HCT116 (cell line): ENCODE data around the gene AK4.

Experiments used
- CBX3 ChIP-seq: IDR thresholded peaks from 2 replicates; pipeline ENCODE4 v1.6.1; 2012; ENCODE audit warnings: low read depth
- CEBPB ChIP-seq: IDR thresholded peaks from 2 replicates; pipeline ENCODE4 v1.6.1; 2012; ENCODE audit warnings: low read depth
- EGR1 ChIP-seq: IDR thresholded peaks from 2 replicates; pipeline ENCODE4 v1.6.1; 2012; ENCODE audit warnings: low read depth
- EZH2 ChIP-seq: fragments of 200-600 bp; sonication (generic); IDR thresholded peaks from 2 replicates; pipeline ENCODE4 v1.6.1; 2017; ENCODE audit warnings: antibody characterized with exemption, mixed run types
- EZH2phosphoT487 ChIP-seq: fragments of 200-600 bp; IDR thresholded peaks from 2 replicates; pipeline ENCODE4 v1.6.1; 2018; ENCODE audit warnings: antibody characterized with exemption, borderline replicate concordance
- FOSL1 ChIP-seq: IDR thresholded peaks from 2 replicates; pipeline ENCODE4 v1.6.1; 2012; ENCODE audit warnings: low read depth
- POLR2A ChIP-seq: IDR thresholded peaks from 2 replicates; pipeline ENCODE4 v1.7.0; 2011; ENCODE audit warnings: borderline replicate concordance; ENCODE audit not compliant: insufficient read depth, insufficient read length; ENCODE audit errors: extremely low read depth
- POLR2AphosphoS5 ChIP-seq: IDR thresholded peaks from 2 replicates; pipeline ENCODE4 v1.6.1; 2011; ENCODE audit warnings: mild to moderate bottlenecking, low read depth, low read length, moderate library complexity
- SP1 ChIP-seq: IDR thresholded peaks from 2 replicates; pipeline ENCODE4 v1.6.1; 2012; ENCODE audit warnings: low read depth
- SRF ChIP-seq: IDR thresholded peaks from 2 replicates; pipeline ENCODE4 v1.6.1; 2012; ENCODE audit warnings: low read depth
- YY1 ChIP-seq: IDR thresholded peaks from 2 replicates; pipeline ENCODE4 v1.6.1; 2011; ENCODE audit warnings: low read length, low read depth, moderate library complexity, mild to moderate bottlenecking; ENCODE audit not compliant: insufficient replicate concordance; ENCODE audit errors: extremely low read depth
- TF ChIP-seq, protein P1 (sequence below), 3 experiments: fragments of 200-600 bp in 1 of 3; sonication (generic) in 1 of 3; IDR thresholded peaks in 2 of 3; conservative IDR thresholded peaks in 1 of 3; 2 replicates each; pipeline ENCODE4 v1.5.1; 2012 to 2017; ENCODE audit warnings: low read depth in 2 of 3, low read length in 2 of 3, antibody characterized with exemption in 1 of 3, borderline replicate concordance in 1 of 3, control low read depth in 1 of 3, mild to moderate bottlenecking in 1 of 3, mixed read lengths in 1 of 3, mixed run types in 1 of 3, moderate library complexity in 1 of 3; ENCODE audit not compliant: insufficient read depth in 1 of 3

DNA sequence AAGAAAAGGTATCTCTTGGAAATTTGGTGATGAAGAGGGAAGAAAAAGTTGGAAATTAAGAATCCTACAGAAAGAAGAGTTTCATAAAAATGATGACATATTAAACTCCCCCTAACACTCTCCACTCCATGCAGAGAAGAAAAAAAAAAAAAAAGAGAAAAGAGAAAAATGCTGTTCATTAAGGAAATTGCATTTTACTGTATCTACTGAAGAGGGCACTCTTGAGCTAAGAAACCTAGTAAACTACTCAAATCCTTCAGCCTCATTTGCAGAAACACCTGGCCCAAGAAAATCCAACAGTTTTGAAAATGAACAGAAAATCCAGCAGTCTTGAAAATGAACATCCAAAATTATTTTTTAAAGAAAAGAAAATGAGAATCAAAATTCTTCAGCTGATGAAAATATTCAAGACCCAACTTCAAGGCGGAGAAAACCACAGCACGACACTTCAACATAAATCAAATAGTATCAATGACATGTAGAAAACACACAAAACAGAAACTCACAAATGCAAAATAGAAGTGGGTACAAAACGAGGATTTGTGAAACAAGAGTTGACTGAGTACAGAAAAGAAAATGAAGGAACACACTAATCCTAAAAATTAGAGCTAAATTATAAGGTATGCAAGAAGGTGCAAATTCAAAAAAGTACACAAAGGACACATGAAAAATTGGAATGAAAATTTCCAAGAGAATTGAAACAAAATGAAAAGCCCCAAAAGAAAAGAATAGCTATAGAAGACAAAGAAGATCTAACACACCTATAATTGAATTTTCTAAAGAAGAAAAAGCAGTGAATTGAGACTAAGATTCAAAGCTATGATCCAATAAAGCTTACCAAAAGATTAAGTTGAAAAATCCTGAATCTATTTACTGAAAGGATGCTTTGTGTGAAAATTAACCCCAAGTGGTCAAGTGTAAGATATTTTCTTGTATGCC lies 88.1 kb downstream of the AK4 start:
- no peak for TF ChIP-seq POLR2AphosphoS5
- TF ChIP-seq SRF, result no peak
- no peak for TF ChIP-seq CEBPB
- TF ChIP-seq EGR1, result no peak
- TF ChIP-seq EZH2phosphoT487, result no peak
- no peak for TF ChIP-seq POLR2A
- TF ChIP-seq, protein P1, sequence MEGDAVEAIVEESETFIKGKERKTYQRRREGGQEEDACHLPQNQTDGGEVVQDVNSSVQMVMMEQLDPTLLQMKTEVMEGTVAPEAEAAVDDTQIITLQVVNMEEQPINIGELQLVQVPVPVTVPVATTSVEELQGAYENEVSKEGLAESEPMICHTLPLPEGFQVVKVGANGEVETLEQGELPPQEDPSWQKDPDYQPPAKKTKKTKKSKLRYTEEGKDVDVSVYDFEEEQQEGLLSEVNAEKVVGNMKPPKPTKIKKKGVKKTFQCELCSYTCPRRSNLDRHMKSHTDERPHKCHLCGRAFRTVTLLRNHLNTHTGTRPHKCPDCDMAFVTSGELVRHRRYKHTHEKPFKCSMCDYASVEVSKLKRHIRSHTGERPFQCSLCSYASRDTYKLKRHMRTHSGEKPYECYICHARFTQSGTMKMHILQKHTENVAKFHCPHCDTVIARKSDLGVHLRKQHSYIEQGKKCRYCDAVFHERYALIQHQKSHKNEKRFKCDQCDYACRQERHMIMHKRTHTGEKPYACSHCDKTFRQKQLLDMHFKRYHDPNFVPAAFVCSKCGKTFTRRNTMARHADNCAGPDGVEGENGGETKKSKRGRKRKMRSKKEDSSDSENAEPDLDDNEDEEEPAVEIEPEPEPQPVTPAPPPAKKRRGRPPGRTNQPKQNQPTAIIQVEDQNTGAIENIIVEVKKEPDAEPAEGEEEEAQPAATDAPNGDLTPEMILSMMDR (IDR thresholded peaks at IDR 0.05 in 2 of 3, conservative IDR thresholded peaks at IDR 0.05 in 1 of 3; ENCODE audit: borderline replicate concordance in 1 of 3, insufficient read depth in 1 of 3, low read depth in 2 of 3, low read length in 2 of 3), result peak; percentile 50 to 72 (median 67); a peak in 5 of 6 replicates
- no peak for TF ChIP-seq CBX3
- TF ChIP-seq FOSL1, result no peak
- no peak for TF ChIP-seq EZH2
- TF ChIP-seq SP1, result no peak
- TF ChIP-seq YY1, result no peak
